HEK293 (cell line): Measurements from ENCODE around the gene KRTAP3-3.

Experiments
- PBX3 ChIP-seq: sonication (generic); formaldehyde crosslinking; IDR thresholded peaks from 2 replicates; pipeline ENCODE4 v1.8.1; 2022; ENCODE audit warnings: mild to moderate bottlenecking, moderate library complexity, missing genetic modification reagents
- REST ChIP-seq: fragments of 450-650 bp; formaldehyde crosslinking; IDR thresholded peaks from 2 replicates; pipeline ENCODE4 v1.5.1; 2016; ENCODE audit warnings: missing biosample characterization, missing genetic modification characterization
- ZNF121 ChIP-seq: fragments of 450-650 bp; formaldehyde crosslinking; IDR thresholded peaks from 2 replicates; pipeline ENCODE4 v1.5.1; 2016; ENCODE audit warnings: missing biosample characterization, missing genetic modification characterization
- ZNF416 ChIP-seq: fragments of 450-650 bp; formaldehyde crosslinking; IDR thresholded peaks from 2 replicates; pipeline ENCODE4 v1.5.1; 2016; ENCODE audit warnings: missing biosample characterization, missing genetic modification characterization
- ZNF792 ChIP-seq: fragments of 450-650 bp; formaldehyde crosslinking; IDR thresholded peaks from 2 replicates; pipeline ENCODE4 v1.5.1; 2016; ENCODE audit warnings: missing biosample characterization, missing genetic modification characterization
- TF ChIP-seq, protein P1 (sequence below): fragments of 450-650 bp; formaldehyde crosslinking; IDR thresholded peaks from 2 replicates; pipeline ENCODE4 v1.5.1; 2016; ENCODE audit warnings: missing biosample characterization, missing genetic modification characterization
- TF ChIP-seq, protein P2 (sequence below): IDR thresholded peaks from 2 replicates; pipeline ENCODE4 v1.6.1; 2011; ENCODE audit warnings: mild to moderate bottlenecking, low read depth, low read length, borderline replicate concordance
- TF ChIP-seq, protein P3 (sequence below): fragments of 450-650 bp; formaldehyde crosslinking; optimal IDR thresholded peaks from 2 replicates; pipeline ENCODE3; 2016; ENCODE audit warnings: missing biosample characterization, mild to moderate bottlenecking, missing genetic modification characterization

- TF ChIP-seq ZNF121 (tag by site-specific recombination): no peak
- TF ChIP-seq, protein P1, sequence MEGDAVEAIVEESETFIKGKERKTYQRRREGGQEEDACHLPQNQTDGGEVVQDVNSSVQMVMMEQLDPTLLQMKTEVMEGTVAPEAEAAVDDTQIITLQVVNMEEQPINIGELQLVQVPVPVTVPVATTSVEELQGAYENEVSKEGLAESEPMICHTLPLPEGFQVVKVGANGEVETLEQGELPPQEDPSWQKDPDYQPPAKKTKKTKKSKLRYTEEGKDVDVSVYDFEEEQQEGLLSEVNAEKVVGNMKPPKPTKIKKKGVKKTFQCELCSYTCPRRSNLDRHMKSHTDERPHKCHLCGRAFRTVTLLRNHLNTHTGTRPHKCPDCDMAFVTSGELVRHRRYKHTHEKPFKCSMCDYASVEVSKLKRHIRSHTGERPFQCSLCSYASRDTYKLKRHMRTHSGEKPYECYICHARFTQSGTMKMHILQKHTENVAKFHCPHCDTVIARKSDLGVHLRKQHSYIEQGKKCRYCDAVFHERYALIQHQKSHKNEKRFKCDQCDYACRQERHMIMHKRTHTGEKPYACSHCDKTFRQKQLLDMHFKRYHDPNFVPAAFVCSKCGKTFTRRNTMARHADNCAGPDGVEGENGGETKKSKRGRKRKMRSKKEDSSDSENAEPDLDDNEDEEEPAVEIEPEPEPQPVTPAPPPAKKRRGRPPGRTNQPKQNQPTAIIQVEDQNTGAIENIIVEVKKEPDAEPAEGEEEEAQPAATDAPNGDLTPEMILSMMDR: no peak
- TF ChIP-seq, protein P2, sequence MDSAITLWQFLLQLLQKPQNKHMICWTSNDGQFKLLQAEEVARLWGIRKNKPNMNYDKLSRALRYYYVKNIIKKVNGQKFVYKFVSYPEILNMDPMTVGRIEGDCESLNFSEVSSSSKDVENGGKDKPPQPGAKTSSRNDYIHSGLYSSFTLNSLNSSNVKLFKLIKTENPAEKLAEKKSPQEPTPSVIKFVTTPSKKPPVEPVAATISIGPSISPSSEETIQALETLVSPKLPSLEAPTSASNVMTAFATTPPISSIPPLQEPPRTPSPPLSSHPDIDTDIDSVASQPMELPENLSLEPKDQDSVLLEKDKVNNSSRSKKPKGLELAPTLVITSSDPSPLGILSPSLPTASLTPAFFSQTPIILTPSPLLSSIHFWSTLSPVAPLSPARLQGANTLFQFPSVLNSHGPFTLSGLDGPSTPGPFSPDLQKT: no peak
- TF ChIP-seq ZNF416 (tag by site-specific recombination): no peak
- TF ChIP-seq, protein P3, sequence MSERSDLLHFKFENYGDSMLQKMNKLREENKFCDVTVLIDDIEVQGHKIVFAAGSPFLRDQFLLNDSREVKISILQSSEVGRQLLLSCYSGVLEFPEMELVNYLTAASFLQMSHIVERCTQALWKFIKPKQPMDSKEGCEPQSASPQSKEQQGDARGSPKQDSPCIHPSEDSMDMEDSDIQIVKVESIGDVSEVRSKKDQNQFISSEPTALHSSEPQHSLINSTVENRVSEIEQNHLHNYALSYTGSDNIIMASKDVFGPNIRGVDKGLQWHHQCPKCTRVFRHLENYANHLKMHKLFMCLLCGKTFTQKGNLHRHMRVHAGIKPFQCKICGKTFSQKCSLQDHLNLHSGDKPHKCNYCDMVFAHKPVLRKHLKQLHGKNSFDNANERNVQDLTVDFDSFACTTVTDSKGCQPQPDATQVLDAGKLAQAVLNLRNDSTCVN (tag by site-specific recombination): no peak
- no peak for TF ChIP-seq PBX3 (CRISPR knock-in tag)
- no peak for TF ChIP-seq ZNF792 (tag by site-specific recombination)
- no peak for TF ChIP-seq REST (tag by site-specific recombination)
Measured at GRCh38 chr17:40952661-40953060, 41.3 kb downstream of the KRTAP3-3 start.
